K562 (cell line): ENCODE data around the gene RALY. TPM values are rescaled to one million over a fixed set of nuclear protein-coding genes. Genes with fewer than 3 reads are reported as not detected.

Source experiments
- ATAC-seq: fragments of 200-7000 bp; cut with Tn5 transposase; 3 replicates; pipeline ENCODE4 v1.9.1; 2020; ENCODE audit warnings: moderate library complexity
- BruUV-seq: library from RNA; stranded (reverse); fragments of 400-500 nt; replicated peaks from 2 replicates; lab custom pipeline; 2021; lab: Mats Ljungman, UMichigan
- CTCF ChIA-PET: fragments of 300-600 bp; formaldehyde crosslinking; extraction: SDS; loops from one replicate; lab custom pipeline; 2021; ENCODE audit warnings: low intra/inter-chr PET ratio; lab: Yijun Ruan, JAX
- POLR2A ChIA-PET: fragments of 300-600, 350-650 bp; sonication (Branson Sonifier 250); formaldehyde crosslinking; extraction: SDS; loops from one replicate; lab custom pipeline; 2021; ENCODE audit warnings: antibody characterized with exemption, inconsistent platforms; lab: Yijun Ruan, JAX
- DNase-seq, 4 experiments: peaks; one replicate each; pipeline versions ENCODE4 v3.0.0 to v3.0.0-alpha.2; 2011 to 2018; ENCODE audit warnings: low spot score in 3 of 4, mixed read lengths in 3 of 4; ENCODE audit errors: extremely low read depth in 1 of 4
- FAIRE-seq: peaks from 2 replicates; lab custom pipeline; 2011; peaks lifted over from hg19 to GRCh38; lab: Jason Lieb, UNC
- H2AFZ ChIP-seq: 2 replicates; pipeline ENCODE4 v1.6.0; 2011; ENCODE audit warnings: low read depth, low read length, control low read depth, inconsistent platforms
- H3K27ac ChIP-seq: fragments of 200-600 bp; 3 replicates; pipeline ENCODE4 v1.8.0; 2011; ENCODE audit warnings: low read depth, mild to moderate bottlenecking, control low read depth, inconsistent platforms, low read length, moderate library complexity, mixed read lengths; ENCODE audit errors: extremely low read depth
- H3K27me3 ChIP-seq, 2 experiments: fragments of 300-600 bp in 1 of 2; 2 replicates in 1 of 2; 3 replicates in 1 of 2; pipeline versions ENCODE4 v1.6.0 to v1.8.0; 2011; ENCODE audit warnings: inconsistent platforms in 2 of 2, low read length in 2 of 2, mild to moderate bottlenecking in 1 of 2, mixed read lengths in 1 of 2, moderate library complexity in 1 of 2; ENCODE audit not compliant: control insufficient read depth in 2 of 2, insufficient read depth in 2 of 2
- H3K36me3 ChIP-seq: fragments of 300-600 bp; 3 replicates; pipeline ENCODE4 v1.8.0; 2011; ENCODE audit warnings: mild to moderate bottlenecking, low read length, inconsistent platforms; ENCODE audit not compliant: control insufficient read depth, insufficient read depth
- H3K4me1 ChIP-seq, 2 experiments: fragments of 200-600 bp in 1 of 2; replicated peaks in 1 of 2; 2 replicates in 1 of 2; 3 replicates in 1 of 2; pipeline versions ENCODE4 v1.5.1 to v1.8.0; 2011; ENCODE audit warnings: inconsistent platforms in 2 of 2, low read length in 2 of 2, mild to moderate bottlenecking in 1 of 2, mixed read lengths in 1 of 2, moderate library complexity in 1 of 2; ENCODE audit not compliant: control insufficient read depth in 2 of 2, insufficient read depth in 2 of 2
- H3K4me2 ChIP-seq: 2 replicates; pipeline ENCODE4 v1.6.1; 2011; ENCODE audit warnings: low read length, control low read depth, inconsistent platforms, mixed read lengths; ENCODE audit not compliant: insufficient read depth
- H3K4me3 ChIP-seq: fragments of 200-600 bp; sonication (generic), shearing (Covaris generic); 2 replicates; pipeline ENCODE4 v1.5.1; 2016; ENCODE audit warnings: control low read depth, inconsistent platforms
- H3K79me2 ChIP-seq: fragments of 200-600 bp; 3 replicates; pipeline ENCODE4 v1.8.0; 2011; ENCODE audit warnings: low read length, inconsistent platforms; ENCODE audit not compliant: control insufficient read depth, insufficient read depth
- H3K9ac ChIP-seq, 2 experiments: 2 replicates each; pipeline versions ENCODE4 v1.6.0 to v1.6.1; 2011; ENCODE audit warnings: low read depth in 2 of 2, low read length in 2 of 2, control low read depth in 1 of 2, inconsistent platforms in 1 of 2, mild to moderate bottlenecking in 1 of 2, mixed read lengths in 1 of 2; ENCODE audit not compliant: insufficient read depth in 1 of 2
- H3K9me1 ChIP-seq: one replicate; pipeline ENCODE4 v1.6.0; 2011; ENCODE audit warnings: inconsistent platforms, mild to moderate bottlenecking, low read length, moderate library complexity; ENCODE audit not compliant: control insufficient read depth, insufficient read depth
- H3K9me3 ChIP-seq: replicated peaks from 2 replicates; pipeline ENCODE4 v1.5.1; 2011; ENCODE audit warnings: low read depth, low read length, inconsistent platforms; ENCODE audit not compliant: control insufficient read depth, insufficient read depth
- H4K20me1 ChIP-seq: replicated peaks from 2 replicates; pipeline ENCODE4 v1.6.1; 2011; ENCODE audit warnings: low read length, inconsistent platforms, mixed read lengths; ENCODE audit not compliant: control insufficient read depth, insufficient read depth
- E2F1 ChIP-seq: sonication (generic); formaldehyde crosslinking; IDR thresholded peaks from 2 replicates; pipeline ENCODE4 v1.8.1; 2023; ENCODE audit warnings: mild to moderate bottlenecking, missing genetic modification reagents, moderate library complexity
- ETV5 ChIP-seq: sonication (generic); formaldehyde crosslinking; IDR thresholded peaks from 2 replicates; pipeline ENCODE4 v1.4.0; 2020; ENCODE audit warnings: low read depth, mild to moderate bottlenecking, missing genetic modification reagents
- LEF1 ChIP-seq: fragments of 450-650 bp; IDR thresholded peaks from 2 replicates; pipeline ENCODE4 v1.6.1; 2016; ENCODE audit warnings: mild to moderate bottlenecking
- MBD1 ChIP-seq: fragments of 250-450 bp; sonication (Bioruptor Pico); IDR thresholded peaks from 2 replicates; pipeline ENCODE4 v1.8.0; 2022; ENCODE audit warnings: inconsistent platforms
- RBM17 ChIP-seq: fragments of 200-400 bp; formaldehyde crosslinking; IDR thresholded peaks from 2 replicates; pipeline ENCODE4 v1.6.1; 2017; ENCODE audit warnings: low read depth, mild to moderate bottlenecking, low read length, borderline replicate concordance
- ZFPM2 ChIP-seq: fragments of 250-450 bp; sonication (Bioruptor Pico); IDR thresholded peaks from 2 replicates; pipeline ENCODE4 v1.5.1; 2022; ENCODE audit warnings: mild to moderate bottlenecking
- WGBS: fragments of 100-300 bp; shearing (Covaris generic); methylation state at CpG from one replicate; pipeline ENCODE4 v1.1.6; 2016; ENCODE audit warnings: low coverage, mixed read lengths; ENCODE audit not compliant: insufficient coverage; ENCODE audit errors: missing lambda C conversion rate; 5-methylcytosine and 5-hydroxymethylcytosine counted together
- in situ Hi-C: fragments of 300-500 bp; cut with MboI; formaldehyde crosslinking; loops from 4 replicates; pipeline ENCODE4 v1.15.0; 2018; ENCODE audit warnings: inconsistent platforms, mixed read lengths
- intact Hi-C: fragments of 100-400 bp; cut with micrococcal nuclease; formaldehyde crosslinking; loops from 2 replicates; pipeline ENCODE4 v1.14.2; 2022
- polyA plus RNA-seq, 8 experiments: library from polyadenylated mRNA; depleted of rRNA in 4 of 8; stranded (reverse) in 5 of 8; unstranded in 3 of 8; fragments of >200 nt; fragmentation: Nextera tagmentation in 2 of 8; fragmentation: Illumina TruSeq in 1 of 8; extraction: Ambion mirVana in 2 of 8; extraction: Trizol in 1 of 8; gene quantifications; 2 replicates each; pipeline versions ENCODE4 v1.2.1 to v1.2.3, GENCODE V29; 2011 to 2014; ENCODE audit warnings: inconsistent platforms in 1 of 8, missing spikeins in 1 of 8
- total RNA-seq, 7 experiments: library from RNA; depleted of rRNA in 6 of 7; stranded (reverse); fragments of >200 nt in 6 of 7; fragmentation: Illumina TruSeq in 2 of 7; extraction: Trizol in 2 of 7; gene quantifications; 2 replicates each; pipeline versions ENCODE4 v1.2.1 to v1.2.3, GENCODE V29; 2011 to 2021; ENCODE audit warnings: low replicate concordance in 1 of 7

RALY gene
- total and polyA plus RNA-seq, 9 of the 15 experiments (the other 6 are each of a cell fraction or from before 2014, with no cell fraction given) = 0.80 to 207 (median 128) TPM

DNA sequence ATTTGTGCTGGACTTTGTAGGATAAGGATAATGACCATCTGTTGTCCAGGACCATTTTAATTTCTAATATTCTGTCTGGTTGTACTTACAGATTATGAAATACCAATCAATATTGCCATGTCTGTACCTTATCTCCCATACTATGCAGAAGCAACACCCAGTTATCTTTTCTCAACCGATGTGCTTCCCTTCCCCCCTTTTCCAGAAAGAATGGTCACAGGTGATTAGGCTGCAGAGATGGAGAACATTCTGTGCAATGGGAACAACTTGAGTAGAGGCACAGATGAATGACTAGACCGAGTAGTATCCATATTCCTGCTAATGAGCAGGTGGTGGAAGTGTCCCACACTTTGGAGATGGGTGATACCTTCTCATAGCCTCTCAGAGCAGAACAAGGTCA lies 10.5 kb downstream of the RALY start (continued):
- TF ChIP-seq ETV5 (CRISPR knock-in tag) (no peak), E2F1 (no peak), LEF1 (no peak), ZFPM2 (no peak)

- H3K27ac ChIP-seq = no peak overlapping the region
- H3K4me2 ChIP-seq = no peak overlapping the region
- BruUV-seq = no TSS peak
- no peak for DNase-seq
- H3K4me3 ChIP-seq = no peak overlapping the region
- no peak for FAIRE-seq
- WGBS = 85% methylated on average over 10 of the region's 11 CpGs
- no peak overlapping the region for H3K9ac ChIP-seq
- H3K27me3 ChIP-seq = no peaks in the 10 kb centered on the region
- peaks cover 6% of the 10 kb centered on the region; the same call in 1 of the 3 replicates for H3K36me3 ChIP-seq
- ChIA-PET CTCF (interaction anchor here (0.6 kb wide), 1 partner anchor 965 kb away, joined by 3 read pairs; no protein-coding TSS in a partner anchor), POLR2A (interaction anchor here (1.0 to 1.3 kb wide), 2 partner anchors 9 to 11 kb away, joined by 3 to 4 read pairs; partner anchors contain the start of gene RALY)
- in situ Hi-C loops (no loop called here), intact Hi-C loops (no loop called here)
- TF ChIP-seq MBD1 (CRISPR knock-in tag) (no peak), RBM17 (no peak)
- no peaks in the 10 kb centered on the region for H3K9me3 ChIP-seq
- H2AFZ ChIP-seq = no peak overlapping the region
- peaks cover 19% of the 10 kb centered on the region; the same call in 1 of the 2 replicates for H4K20me1 ChIP-seq
- no peaks in the 10 kb centered on the region for H3K9me1 ChIP-seq
- peaks cover 91% of the 10 kb centered on the region for H3K79me2 ChIP-seq
- H3K4me1 ChIP-seq = peaks cover 8 to 18% of the 10 kb centered on the region in 2 experiments; a peak in 3 of 5 replicates
- ATAC-seq = no peak
These were observed 11.2 kb downstream of the RALY start for GRCh38 chr20:34004790-34005457.
